SK-MEL-5 (cell line): ENCODE results near the gene SMIM44. TPM values are rescaled to one million over a fixed set of nuclear protein-coding genes. Genes with fewer than 3 reads are reported as not detected.
"Not testable (repeated sequence)": the region's sequence is repeated elsewhere in the genome, so short reads cannot be mapped to it uniquely, and the experiment has no call there.

Source experiments
- DNase-seq: peaks from one replicate; pipeline ENCODE4 v3.0.0-alpha.2; 2016; ENCODE audit warnings: low read depth, low spot score
- in situ Hi-C: cut with HindIII; loops from 2 replicates; pipeline ENCODE4 v1.10.0; 2016; ENCODE audit warnings: low sequenced_read_pairs, high pct_unique_total_duplicates, low pct_unique_long_range_greater_than_20kb
- total RNA-seq: library from RNA; depleted of rRNA; stranded (reverse); fragments of >200 nt; shearing (Covaris generic); gene quantifications from 2 replicates; pipeline ENCODE4 v1.2.3, GENCODE V29; 2014

Gene SMIM44
- total RNA-seq, 1 experiment from 2014 or later: not detected

DNA sequence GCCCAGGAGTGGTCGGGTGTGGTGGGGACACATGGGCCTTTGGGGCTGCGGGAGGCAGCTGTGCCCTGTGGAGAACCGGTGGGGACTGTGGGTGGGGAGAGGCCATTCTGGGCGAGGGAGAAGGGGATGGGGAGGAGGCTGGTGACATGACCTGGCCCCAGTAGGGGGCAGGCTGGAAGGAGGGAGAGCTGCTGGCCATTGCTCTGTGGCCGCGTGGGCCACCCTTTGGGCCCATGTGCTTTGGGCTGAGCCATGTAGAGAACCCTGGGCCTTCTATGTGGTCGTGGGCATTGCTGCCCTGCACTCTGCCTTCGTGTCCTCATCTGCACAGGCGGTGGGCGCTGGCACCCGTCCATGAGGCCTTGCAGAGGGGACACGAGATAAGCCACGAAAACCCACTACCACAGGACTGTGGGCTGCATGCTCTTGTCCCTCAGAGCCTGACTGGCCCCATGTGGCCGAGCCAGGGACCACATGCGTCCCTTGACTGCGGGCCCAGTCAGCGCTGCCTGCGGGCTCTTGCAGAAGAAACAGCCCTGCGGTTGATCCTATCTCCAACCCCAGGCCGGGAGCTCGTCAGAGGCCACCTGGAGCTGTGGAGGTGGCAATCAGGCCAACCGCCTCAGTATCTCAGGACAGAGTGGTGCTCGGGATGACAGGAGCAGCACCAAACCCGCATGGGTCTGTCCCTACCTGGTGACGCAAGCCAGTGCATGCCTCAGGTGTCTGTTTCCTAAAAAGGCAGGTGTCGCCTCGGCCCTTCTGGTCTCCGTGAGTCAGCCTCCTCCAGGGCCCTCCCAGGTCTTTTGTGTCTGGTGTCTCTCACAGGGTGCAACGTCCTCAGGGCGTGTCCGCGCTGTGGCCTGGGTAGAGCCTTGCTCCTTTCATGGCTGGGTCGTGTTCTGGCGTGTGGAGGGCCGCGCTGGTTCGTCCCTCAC lies 37.2 kb upstream of the SMIM44 start:
- in situ Hi-C loops: no loop called here
- no peak for DNase-seq

- no peak for DNase-seq
These were observed 35.9 kb upstream of the SMIM44 start for GRCh38 chr19:3519126-3519525.

GRCh38 chr19:3518659-3519058 lies 35.4 kb upstream of the SMIM44 start:
- in situ Hi-C loops: no loop called here
- DNase-seq: no peak

More at GRCh38 chr19:3519126-3519525, 35.9 kb upstream of the SMIM44 start:
- in situ Hi-C loops: no loop called here

GRCh38 chr19:3518255-3518654 lies 35.0 kb upstream of the SMIM44 start:
- in situ Hi-C loops: no loop called here
- no peak for DNase-seq

DNA sequence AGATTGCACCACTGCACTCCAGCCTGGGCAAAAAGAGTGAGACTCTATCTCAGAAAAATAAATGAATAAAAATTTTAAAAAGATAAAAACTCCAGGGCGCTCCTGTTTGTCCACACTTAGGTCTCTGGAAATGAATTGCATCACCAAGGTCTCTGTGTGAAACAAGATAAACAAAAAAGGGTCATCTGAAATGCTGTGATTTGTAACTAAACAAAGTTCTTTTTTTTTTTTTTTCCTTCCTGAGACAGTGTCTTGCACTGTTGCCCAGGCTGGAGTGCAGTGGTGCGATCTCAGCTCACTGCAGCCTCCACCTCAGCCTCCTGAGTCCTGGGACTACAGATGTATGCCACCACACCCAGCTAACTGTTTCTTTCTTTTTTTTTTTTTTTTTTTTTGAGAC lies 34.4 kb upstream of the SMIM44 start:
- in situ Hi-C loops: no loop called here
- DNase-seq: no peak

DNA sequence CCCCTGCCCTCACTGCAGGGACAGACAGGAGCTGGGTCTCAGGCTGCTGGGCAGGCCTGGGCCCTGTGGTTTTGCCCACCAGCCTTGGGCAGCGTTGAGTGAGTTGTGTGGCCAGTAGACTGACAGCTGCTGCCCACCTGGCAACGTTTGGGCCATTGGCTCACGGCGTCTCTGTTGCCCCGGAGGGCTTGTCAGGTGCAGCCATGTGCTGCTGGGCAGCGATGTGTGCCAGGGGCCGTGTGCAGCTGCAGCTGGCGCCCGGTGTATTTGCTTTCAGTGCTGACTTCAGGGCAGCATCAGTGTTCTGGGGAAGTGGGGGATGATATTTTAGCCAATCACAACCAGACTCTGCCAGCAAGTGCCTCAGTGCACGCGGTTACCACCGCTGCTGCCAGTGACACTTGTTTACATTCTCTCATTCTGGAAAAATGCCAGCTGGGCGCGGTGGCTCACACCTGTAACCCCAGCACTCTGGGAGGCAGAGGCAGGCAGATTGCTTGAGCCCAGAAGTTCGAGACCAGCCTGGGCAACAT lies 33.5 kb upstream of the SMIM44 start:
- in situ Hi-C loops: no loop called here

DNA sequence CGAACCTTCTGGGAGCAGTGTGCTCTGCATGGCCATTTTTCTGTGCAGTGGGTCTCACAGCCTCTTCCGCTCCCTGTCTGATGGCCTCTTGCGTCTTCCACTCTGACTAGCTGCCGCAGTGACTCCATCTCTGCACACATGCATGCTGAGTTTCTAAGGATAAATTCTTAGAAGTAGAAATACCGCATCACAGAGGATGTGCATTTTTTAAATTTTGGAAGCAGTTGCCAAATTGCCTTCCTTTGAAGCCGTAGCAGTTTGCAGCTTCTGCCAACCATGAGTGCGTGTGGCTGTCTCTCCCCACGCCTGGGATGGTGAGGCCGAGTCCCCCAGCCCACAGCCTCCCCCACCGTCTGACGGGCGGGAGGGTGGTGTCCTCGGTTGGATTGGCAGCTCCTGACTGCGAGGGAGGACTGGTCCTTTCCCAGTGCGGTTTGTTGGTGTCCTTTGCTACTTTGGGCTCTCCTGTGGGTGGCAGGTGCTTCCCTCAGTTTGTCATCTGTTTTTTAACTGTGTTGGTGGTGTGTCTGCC lies 32.7 kb upstream of the SMIM44 start:
- in situ Hi-C loops: no loop called here
- no peak for DNase-seq

More for the DNA sequence above, 33.5 kb upstream of the SMIM44 start:
- DNase-seq: no peak

DNA sequence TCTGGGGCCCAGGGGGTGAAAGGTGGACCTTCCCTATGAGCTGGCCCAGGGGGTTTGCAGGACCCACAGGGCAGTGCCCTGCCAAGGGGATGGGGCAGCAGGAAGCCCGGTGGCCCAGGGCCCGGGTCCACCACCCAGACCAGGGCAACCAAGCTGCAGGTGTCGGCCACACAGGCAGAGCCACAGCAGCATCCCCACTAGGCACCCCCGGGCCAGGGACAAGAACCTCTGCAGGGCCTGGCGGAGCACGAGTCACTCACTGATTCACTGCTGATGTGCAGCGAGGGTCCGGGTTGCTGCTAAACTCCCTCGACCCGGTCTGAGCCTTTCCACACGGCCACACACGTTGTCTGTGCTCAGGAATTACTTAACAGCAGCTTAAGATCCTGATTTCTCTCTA lies 31.7 kb upstream of the SMIM44 start:
- in situ Hi-C loops: no loop called here
- no peak for DNase-seq

GRCh38 chr19:3513229-3514140 lies 30.2 kb upstream of the SMIM44 start:
- DNase-seq: no peak
- in situ Hi-C loops: no loop called here

GRCh38 chr19:3512562-3513228 lies 29.5 kb upstream of the SMIM44 start:
- in situ Hi-C loops: no loop called here
- no peak for DNase-seq

- in situ Hi-C loops: no loop called here
- DNase-seq: no peak
These were observed 28.4 kb upstream of the SMIM44 start for GRCh38 chr19:3511506-3512251.

- no peak for DNase-seq
- in situ Hi-C loops: no loop called here
These were observed 27.5 kb upstream of the SMIM44 start for GRCh38 chr19:3510727-3511126.

GRCh38 chr19:3509566-3509989 lies 26.3 kb upstream of the SMIM44 start:
- in situ Hi-C loops: no loop called here
- no peak for DNase-seq

GRCh38 chr19:3508771-3509535 lies 25.7 kb upstream of the SMIM44 start:
- in situ Hi-C loops: no loop called here
- DNase-seq: no peak

DNA sequence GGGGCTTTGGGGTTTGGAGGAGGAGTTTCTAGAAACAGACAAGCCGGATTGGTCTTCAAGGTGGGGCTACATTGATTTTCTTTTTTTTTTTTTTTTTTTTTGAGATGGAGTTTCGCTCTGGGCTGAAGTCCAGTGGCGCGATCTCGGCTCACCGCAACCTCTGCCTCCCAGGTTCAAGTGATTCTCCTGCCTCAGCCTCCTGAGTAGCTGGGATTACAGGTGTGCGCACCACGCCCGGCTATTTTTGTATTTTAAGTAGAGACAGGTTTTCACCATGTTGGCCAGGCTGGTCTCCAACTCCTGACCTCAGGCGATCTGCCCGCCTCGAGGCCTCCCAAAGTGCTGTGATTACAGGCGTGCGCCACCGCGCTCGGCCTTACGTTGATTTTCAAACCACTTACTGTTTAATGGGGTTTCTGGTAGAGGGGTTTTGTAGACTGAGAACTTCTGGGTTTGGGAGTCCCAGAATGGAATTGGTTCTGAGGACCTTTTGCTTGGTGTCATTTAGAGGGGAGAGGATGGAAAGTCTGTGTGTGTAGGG lies 24.9 kb upstream of the SMIM44 start:
- in situ Hi-C loops, DNase-seq: not testable (repeated sequence)
